HG02943 (cell line): ENCODE results near the gene PIPOX.

ENCODE experiments used
- ATAC-seq: cut with Tn5 transposase; IDR thresholded peaks from one replicate; pipeline ENCODE4 v1.9.1; 2021; ENCODE audit warnings: mild to moderate bottlenecking, low read depth, moderate library complexity; ENCODE audit not compliant: unreplicated experiment

The PIPOX gene

GRCh38 chr17:29093090-29093871 lies 50.3 kb downstream of the PIPOX start:
- ATAC-seq, result no peak

DNA sequence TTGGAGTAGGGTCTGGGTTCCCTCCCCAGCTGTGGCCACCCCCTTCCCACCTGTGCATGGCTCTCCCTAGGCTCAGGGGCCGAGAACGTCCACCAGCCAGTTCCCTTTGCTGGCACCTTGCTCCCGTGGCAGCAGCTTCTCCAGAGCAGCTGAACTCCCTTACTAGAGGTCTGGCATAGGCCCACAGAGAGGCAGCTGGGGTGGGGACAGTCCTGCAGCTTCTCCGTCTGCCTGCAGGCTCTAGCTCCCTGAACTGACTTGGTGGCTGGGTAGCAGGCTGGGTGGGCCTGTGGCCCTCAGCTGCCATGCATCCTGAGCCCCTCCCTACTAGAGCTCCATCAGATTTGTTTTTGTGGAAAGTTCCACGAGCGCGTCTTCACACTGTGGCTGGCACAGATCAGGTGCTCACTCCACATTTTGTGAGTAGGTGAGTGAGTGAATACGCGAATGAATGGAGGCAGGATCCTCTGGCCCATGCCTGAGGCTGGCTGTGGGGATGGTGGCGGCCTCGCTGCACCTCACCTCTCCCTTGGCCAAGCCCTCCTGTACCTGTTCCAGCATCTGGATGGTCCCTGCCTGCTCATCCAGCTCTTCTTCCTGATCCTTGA lies 51.3 kb downstream of the PIPOX start:
- ATAC-seq, result no peak

GRCh38 chr17:29095439-29095838 lies 52.5 kb downstream of the PIPOX start:
- no peak for ATAC-seq

GRCh38 chr17:29096094-29096493 lies 53.2 kb downstream of the PIPOX start:
- ATAC-seq, result no peak

DNA sequence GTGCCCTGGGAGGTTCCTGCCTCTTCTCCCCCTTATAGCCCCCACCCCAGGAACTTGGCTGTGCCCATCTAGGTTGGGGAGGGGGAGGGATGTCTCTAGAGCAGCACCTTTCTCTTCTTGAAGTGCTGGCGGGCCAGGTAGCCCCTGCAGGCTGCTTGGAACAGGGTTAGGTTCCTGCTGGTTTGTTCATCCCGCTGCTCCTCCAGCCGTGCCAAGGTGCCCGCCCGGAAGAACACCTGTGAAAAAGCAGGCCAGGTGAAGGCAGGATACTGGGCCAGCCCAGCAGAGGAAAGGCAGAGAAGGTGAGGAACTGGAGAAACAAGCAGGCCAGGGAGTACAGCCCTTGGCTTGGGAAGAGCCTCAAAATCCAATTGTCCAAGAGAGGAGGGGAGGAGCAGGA lies 56.6 kb downstream of the PIPOX start:
- ATAC-seq, result no peak

GRCh38 chr17:29100296-29100695 lies 57.4 kb downstream of the PIPOX start:
- ATAC-seq, result no peak

DNA sequence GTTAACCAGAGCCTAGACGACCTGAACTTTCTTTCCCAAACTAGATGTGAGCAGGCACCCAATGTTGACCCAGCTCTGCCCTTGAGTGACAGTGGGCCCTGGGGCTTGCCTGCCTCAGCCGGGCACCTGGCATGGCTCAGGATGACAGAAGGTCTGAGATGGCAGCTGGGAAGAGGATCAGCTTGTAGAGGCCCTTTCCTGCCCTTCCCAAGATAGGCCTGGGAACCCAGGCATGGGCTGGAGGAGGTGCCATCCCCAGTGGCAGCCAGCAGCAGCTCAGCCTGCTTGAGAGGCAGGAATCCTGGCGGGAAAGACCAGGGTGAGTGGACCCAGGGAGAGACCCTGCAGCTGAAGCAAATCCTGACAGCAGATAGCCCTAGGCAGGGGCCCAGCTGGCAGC lies 59.1 kb downstream of the PIPOX start:
- no peak for ATAC-seq

DNA sequence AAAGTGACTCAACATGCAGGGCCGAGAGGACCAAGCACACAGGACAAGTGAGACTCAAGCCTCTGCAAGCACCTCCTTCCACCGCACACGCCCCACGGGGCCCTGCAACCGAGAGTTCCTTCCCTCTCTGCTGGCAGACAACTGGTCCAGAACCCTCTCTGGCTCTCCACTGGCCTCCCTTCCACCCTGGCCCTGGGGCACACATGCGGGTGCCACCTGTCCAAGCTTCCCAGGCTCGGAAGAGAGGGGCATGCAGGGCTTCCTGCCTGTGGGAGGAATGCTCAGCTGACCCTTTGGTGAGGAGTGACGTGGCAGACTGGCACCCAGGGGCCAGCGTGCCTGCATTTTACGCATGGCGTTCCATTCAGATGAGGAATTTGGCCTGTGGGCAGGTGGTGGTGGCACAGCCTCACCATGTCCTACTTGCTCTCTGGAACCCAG lies 59.8 kb downstream of the PIPOX start:
- no peak for ATAC-seq

DNA sequence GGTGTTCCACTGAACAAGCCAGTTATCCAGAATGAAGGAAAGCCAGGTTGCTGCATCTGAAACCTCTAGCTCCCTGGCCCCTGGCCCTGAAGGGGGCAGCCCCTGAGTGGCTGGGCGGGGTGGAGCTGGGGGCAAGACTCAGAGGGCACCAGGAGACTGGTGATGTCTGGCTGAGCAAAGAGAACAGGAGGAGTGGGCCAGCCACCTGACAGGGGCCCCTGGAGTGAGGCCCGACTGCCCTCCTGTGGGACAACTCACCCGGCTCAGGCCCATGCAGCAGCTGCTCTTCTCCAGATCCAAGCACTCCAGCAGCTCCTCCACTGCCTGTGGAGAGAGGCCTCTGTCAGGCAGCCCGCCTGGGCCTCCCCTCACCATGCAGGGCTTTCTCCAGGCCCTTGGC lies 60.4 kb downstream of the PIPOX start:
- no peak for ATAC-seq
